Loucy (cell line): Measurements from ENCODE around the gene FOSL1.

Source experiments
- EZH2phosphoT487 ChIP-seq: fragments of 200-600 bp; IDR thresholded peaks from 2 replicates; pipeline ENCODE4 v1.6.1; 2018; ENCODE audit warnings: antibody characterized with exemption, mild to moderate bottlenecking, moderate library complexity, borderline replicate concordance
- TF ChIP-seq, protein P1 (sequence below): fragments of 200-600 bp; sonication (generic); conservative IDR thresholded peaks from 2 replicates; pipeline ENCODE4 v1.5.1; 2014; ENCODE audit warnings: mild to moderate bottlenecking, antibody characterized with exemption, low read length

DNA sequence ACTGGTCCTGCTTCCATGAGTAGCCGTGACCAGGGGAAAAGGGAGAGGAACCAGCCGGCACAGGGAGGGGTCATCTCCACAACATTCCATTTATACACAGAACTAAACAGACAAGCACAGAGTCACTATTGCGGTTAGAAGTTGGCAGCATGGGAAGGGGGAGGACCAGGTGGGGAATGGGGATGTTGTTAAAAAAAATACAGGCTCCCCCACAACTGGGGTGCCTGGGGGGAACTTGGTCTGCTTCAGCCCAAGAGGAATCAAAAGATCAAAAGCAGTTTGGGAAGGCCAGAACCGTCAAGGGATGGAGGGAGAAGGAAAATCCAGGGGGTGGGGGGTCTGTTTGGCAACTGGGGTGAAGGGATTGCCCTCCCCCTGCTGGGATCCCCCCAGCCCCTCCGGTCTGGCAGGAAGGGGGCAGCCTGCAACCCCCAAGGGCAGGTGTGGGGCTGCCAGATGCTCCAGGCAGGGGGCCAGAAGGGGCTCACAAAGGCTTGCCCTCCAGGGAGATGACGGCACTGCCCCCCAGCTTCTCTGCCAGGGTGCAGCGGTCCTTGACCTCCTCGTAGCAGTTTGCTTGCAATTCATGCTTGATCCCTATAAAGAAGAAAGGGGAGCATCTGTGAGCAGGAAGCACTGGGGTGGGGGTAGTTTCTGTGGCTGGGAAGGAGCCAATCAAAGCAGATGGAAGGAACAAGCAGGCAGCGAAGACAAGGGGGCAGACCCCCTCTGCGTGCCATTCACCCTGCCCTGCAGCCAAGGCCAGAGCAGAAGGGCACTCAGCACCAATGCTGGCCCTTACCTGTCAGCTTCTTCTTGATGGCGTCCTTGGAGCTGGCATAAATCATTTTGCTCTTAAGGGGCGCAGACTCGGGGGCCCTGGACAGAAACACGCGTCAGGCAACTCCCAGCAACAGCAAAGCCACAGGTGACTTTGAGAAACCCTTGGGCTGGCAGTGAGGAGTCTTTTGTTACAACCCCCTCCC is 45.0 kb downstream of the FOSL1 start:
- TF ChIP-seq, protein P1, sequence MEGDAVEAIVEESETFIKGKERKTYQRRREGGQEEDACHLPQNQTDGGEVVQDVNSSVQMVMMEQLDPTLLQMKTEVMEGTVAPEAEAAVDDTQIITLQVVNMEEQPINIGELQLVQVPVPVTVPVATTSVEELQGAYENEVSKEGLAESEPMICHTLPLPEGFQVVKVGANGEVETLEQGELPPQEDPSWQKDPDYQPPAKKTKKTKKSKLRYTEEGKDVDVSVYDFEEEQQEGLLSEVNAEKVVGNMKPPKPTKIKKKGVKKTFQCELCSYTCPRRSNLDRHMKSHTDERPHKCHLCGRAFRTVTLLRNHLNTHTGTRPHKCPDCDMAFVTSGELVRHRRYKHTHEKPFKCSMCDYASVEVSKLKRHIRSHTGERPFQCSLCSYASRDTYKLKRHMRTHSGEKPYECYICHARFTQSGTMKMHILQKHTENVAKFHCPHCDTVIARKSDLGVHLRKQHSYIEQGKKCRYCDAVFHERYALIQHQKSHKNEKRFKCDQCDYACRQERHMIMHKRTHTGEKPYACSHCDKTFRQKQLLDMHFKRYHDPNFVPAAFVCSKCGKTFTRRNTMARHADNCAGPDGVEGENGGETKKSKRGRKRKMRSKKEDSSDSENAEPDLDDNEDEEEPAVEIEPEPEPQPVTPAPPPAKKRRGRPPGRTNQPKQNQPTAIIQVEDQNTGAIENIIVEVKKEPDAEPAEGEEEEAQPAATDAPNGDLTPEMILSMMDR = no peak
- TF ChIP-seq EZH2phosphoT487 = no peak
